ENCODE results near the gene KIAA0753. TPM values are rescaled to one million over a fixed set of nuclear protein-coding genes. Genes with fewer than 3 reads are reported as not detected.

KIAA0753 gene
- total RNA-seq, 1 donor from 2014 or later: 24.0 TPM

GRCh38 chr17:6561446-6561845 lies 79.1 kb downstream of the KIAA0753 start:
- H3K4me1 Mint-ChIP-seq (ENCODE audit: unreplicated experiment): peaks cover 2% of the 10 kb centered on the region
- no peak overlapping the region for H3K27ac Mint-ChIP-seq (ENCODE audit: unreplicated experiment)
- H3K9me3 Mint-ChIP-seq (ENCODE audit: unreplicated experiment): no peaks in the 10 kb centered on the region
- peaks cover 2% of the 10 kb centered on the region for H3K27me3 Mint-ChIP-seq (ENCODE audit: unreplicated experiment)
- TF ChIP-seq CTCF (IDR thresholded peaks at IDR 0.05): no peak
- H3K4me3 Mint-ChIP-seq (ENCODE audit: unreplicated experiment): no peak overlapping the region
- no peaks in the 10 kb centered on the region for H3K36me3 Mint-ChIP-seq (ENCODE audit: unreplicated experiment)
- DNase-seq (ENCODE audit: extremely low spot score, unreplicated experiment): no peak

- Mint-ChIP-seq H3K4me1 (ENCODE audit: unreplicated experiment) (peaks cover 3% of the 10 kb centered on the region), H3K36me3 (ENCODE audit: unreplicated experiment) (no peaks in the 10 kb centered on the region), H3K4me3 (ENCODE audit: unreplicated experiment) (no peak overlapping the region), H3K27ac (ENCODE audit: unreplicated experiment) (no peak overlapping the region), H3K27me3 (ENCODE audit: unreplicated experiment) (peaks cover 2% of the 10 kb centered on the region), H3K9me3 (ENCODE audit: unreplicated experiment) (no peaks in the 10 kb centered on the region)
- DNase-seq (ENCODE audit: extremely low spot score, unreplicated experiment): no peak
- no peak for TF ChIP-seq CTCF (IDR thresholded peaks at IDR 0.05)
Observed at GRCh38 chr17:6560496-6560895, 80.0 kb downstream of the KIAA0753 start.

- DNase-seq (ENCODE audit: extremely low spot score, unreplicated experiment): no peak
- Mint-ChIP-seq H3K27me3 (ENCODE audit: unreplicated experiment) (peaks cover 9% of the 10 kb centered on the region), H3K27ac (ENCODE audit: unreplicated experiment) (no peak overlapping the region), H3K4me1 (ENCODE audit: unreplicated experiment) (peaks cover 10% of the 10 kb centered on the region), H3K36me3 (ENCODE audit: unreplicated experiment) (no peaks in the 10 kb centered on the region), H3K4me3 (ENCODE audit: unreplicated experiment) (no peak overlapping the region), H3K9me3 (ENCODE audit: unreplicated experiment) (no peaks in the 10 kb centered on the region)
- TF ChIP-seq CTCF (IDR thresholded peaks at IDR 0.05): no peak
Observed at GRCh38 chr17:6559753-6560215, 80.7 kb downstream of the KIAA0753 start.

GRCh38 chr17:6558932-6559752 lies 81.4 kb downstream of the KIAA0753 start:
- H3K4me3 Mint-ChIP-seq (ENCODE audit: unreplicated experiment): no peak overlapping the region
- no peaks in the 10 kb centered on the region for H3K36me3 Mint-ChIP-seq (ENCODE audit: unreplicated experiment)
- H3K27me3 Mint-ChIP-seq (ENCODE audit: unreplicated experiment): peaks cover 15% of the 10 kb centered on the region
- TF ChIP-seq CTCF (IDR thresholded peaks at IDR 0.05): no peak
- H3K4me1 Mint-ChIP-seq (ENCODE audit: unreplicated experiment): peaks cover 14% of the 10 kb centered on the region
- no peak for DNase-seq (ENCODE audit: extremely low spot score, unreplicated experiment)
- no peaks in the 10 kb centered on the region for H3K9me3 Mint-ChIP-seq (ENCODE audit: unreplicated experiment)
- H3K27ac Mint-ChIP-seq (ENCODE audit: unreplicated experiment): no peak overlapping the region

GRCh38 chr17:6558276-6558675 lies 82.2 kb downstream of the KIAA0753 start:
- H3K4me3 Mint-ChIP-seq (ENCODE audit: unreplicated experiment): no peak overlapping the region
- no peaks in the 10 kb centered on the region for H3K9me3 Mint-ChIP-seq (ENCODE audit: unreplicated experiment)
- H3K27me3 Mint-ChIP-seq (ENCODE audit: unreplicated experiment): peaks cover 24% of the 10 kb centered on the region
- H3K27ac Mint-ChIP-seq (ENCODE audit: unreplicated experiment): no peak overlapping the region
- H3K4me1 Mint-ChIP-seq (ENCODE audit: unreplicated experiment): peaks cover 15% of the 10 kb centered on the region
- no peaks in the 10 kb centered on the region for H3K36me3 Mint-ChIP-seq (ENCODE audit: unreplicated experiment)
- TF ChIP-seq CTCF (IDR thresholded peaks at IDR 0.05): no peak
- no peak for DNase-seq (ENCODE audit: extremely low spot score, unreplicated experiment)
